Heart left ventricle (tissue), 16 donors: ENCODE data around the gene MPP7. TPM values are rescaled to one million over a fixed set of nuclear protein-coding genes. Genes with fewer than 3 reads are reported as not detected.

Source experiments
- ATAC-seq, 4 donors: fragments of 200-7000 bp; cut with Tn5 transposase; one replicate each; pipeline ENCODE4 v1.9.1; 2020 to 2022; ENCODE audit warnings: moderate library complexity in 4 of 4, mild to moderate bottlenecking in 3 of 4, moderate number of reproducible peaks in 1 of 4
- DNase-seq, 5 donors: peaks; one replicate each; pipeline ENCODE4 v3.0.0-alpha.2; 2020
- H3K27ac ChIP-seq, 12 donors: fragments of 200-600 bp; sonication (generic) in 4 of 12; one replicate each; pipeline versions ENCODE4 v1.5.0 to v1.8.0; 2016 to 2022; ENCODE audit warnings: mild to moderate bottlenecking in 2 of 12
- H3K27me3 ChIP-seq, 9 donors: fragments of 200-600 bp; sonication (generic) in 2 of 9; one replicate each; pipeline versions ENCODE4 v1.5.1 to v1.8.0; 2016 to 2022; ENCODE audit warnings: mild to moderate bottlenecking in 3 of 9
- H3K36me3 ChIP-seq, 9 donors: fragments of 200-600 bp; sonication (generic) in 2 of 9; one replicate each; pipeline versions ENCODE4 v1.5.0 to v1.8.0; 2018 to 2022; ENCODE audit warnings: mild to moderate bottlenecking in 2 of 9
- H3K4me1 ChIP-seq, 12 donors: fragments of 200-600 bp; sonication (generic) in 4 of 12; one replicate each; pipeline versions ENCODE4 v1.5.0 to v1.8.0; 2016 to 2022; ENCODE audit warnings: mild to moderate bottlenecking in 3 of 12
- H3K4me3 ChIP-seq, 12 donors: fragments of 200-600 bp; sonication (generic) in 4 of 12; one replicate each; pipeline versions ENCODE4 v1.5.0 to v1.8.0; 2017 to 2022; ENCODE audit warnings: mild to moderate bottlenecking in 9 of 12, moderate library complexity in 4 of 12
- H3K9me3 ChIP-seq, 12 donors: fragments of 200-600 bp; sonication (generic) in 4 of 12; one replicate each; pipeline versions ENCODE4 v1.5.0 to v1.8.0; 2016 to 2022; ENCODE audit warnings: mild to moderate bottlenecking in 1 of 12
- CTCF ChIP-seq, 12 donors: fragments of 200-600 bp; sonication (generic) in 4 of 12; IDR thresholded peaks; one replicate each; pipeline versions ENCODE4 v1.5.0 to v1.8.0; 2018 to 2022; ENCODE audit warnings: antibody characterized with exemption in 12 of 12, mild to moderate bottlenecking in 5 of 12
- POLR2A ChIP-seq, 2 donors: fragments of 450-650 bp; IDR thresholded peaks; one replicate each; pipeline ENCODE4 v1.6.1; 2017; ENCODE audit warnings: antibody characterized with exemption in 2 of 2, mild to moderate bottlenecking in 2 of 2, moderate library complexity in 2 of 2
- WGBS, 4 donors: extraction: QIAGEN DNeasy Blood & Tissue Kit in 2 of 4; methylation state at CpG; one replicate each; pipeline versions ENCODE4 v1.1.5 to v1.1.7; 2013 to 2018; 5-methylcytosine and 5-hydroxymethylcytosine counted together
- intact Hi-C, 10 donors: fragments of 100-400 bp; cut with DNase I; formaldehyde crosslinking; loops; one replicate each; pipeline versions ENCODE4 v1.11.1 to v1.14.2; 2022
- microRNA-seq, 4 donors: library from miRNA; unstranded; fragments of <30 nt; microRNA quantifications; one replicate each; pipeline versions ENCODE4 to v1.2.0, GENCODE V29; 2017 to 2020
- polyA plus RNA-seq, 2 donors: library from polyadenylated mRNA; stranded (reverse); fragments of 200-250 nt; gene quantifications; one replicate each; pipeline ENCODE4 v1.2.3, GENCODE V29; 2013
- total RNA-seq, 9 donors: library from RNA; depleted of rRNA in 2 of 9; stranded (reverse); fragments of >200 nt in 2 of 9; fragmentation: NEBNext Ultra II Directional in 3 of 9; extraction: Animal tissue kit (Norgen Biotek cat#: 25700) in 3 of 9; gene quantifications; one replicate each; pipeline versions ENCODE4 v1.1.0 to v1.2.4, GENCODE V29; 2016 to 2023
- donor health status: ischemic (EF 13 %, LVEDD 7.1; RV severe dilation, severe dysfunction).
- donor health status: healthy with polysubstance abuse.
- donor health status: DM: no; HTN: yes; CAD: no.
- donor health status: DM: no; HTN: no; CAD: no.
- donor health status: ischemic (EF 25% LVEDD 6.9; RV normal size, moderate dysfunction).
- donor health status: ischemic (EF 25% LVEDD 5.7; RV mildly dilated, moderate dysfunction).
- donor health status: healthy.
- donor health status: DM: yes; HTN: yes; CAD: no.
- donor health status: ischemic (EF 35%, LVEDD 5.7; RV mildly dilated, moderate dysfunction).
- donor health status: nonischemic (EF 11% LVEDD 7.7; RV severe dilation, severe dysfunction).
- donor health status: DM: yes; HTN: yes; CAD: no.
- donor health status: PGD.
- donor health status: ischemic (EF 29% LVEDD 5.4; RV normal size, mild dysfunction).
- donor health status: nonischemic (EF 23%, LVEDD 6.1; RV moderate dilation, normal function).

MPP7 gene
- total and polyA plus RNA-seq, 11 donors, result 3.1 to 18.6 (median 13.0) TPM

GRCh38 chr10:28254290-28254985, 48.4 kb downstream of the MPP7 start:
- Histone ChIP-seq H3K4me1 (peaks cover 0 to 16% (median 1%) of the 10 kb centered on the region in 12 donors), H3K9me3 (no peaks in the 10 kb centered on the region), H3K36me3 (no peaks in the 10 kb centered on the region), H3K27me3 (peaks cover 0 to 4% (median 0%) of the 10 kb centered on the region in 9 donors), H3K27ac (peak overlapping the region in 1 of 12 donors; percentile 20), H3K4me3 (no peak overlapping the region)
- peak in 2 of 4 donors; percentile 45 to 59 for ATAC-seq
- intact Hi-C loops, result loop anchor here in 3 of 10 donors (5.0 kb wide), 2 partner anchors 48 to 128 kb away; partner anchors contain the start of gene MPP7 (in 2 of the 3)
- DNase-seq, result no peak
- WGBS, 4 donors, result 28 to 42% (median 34%) methylated on average over 6 of the region's 6 CpGs
- TF ChIP-seq POLR2A (IDR thresholded peaks at IDR 0.05) (no peak), CTCF (IDR thresholded peaks at IDR 0.05) (no peak)

- TF ChIP-seq POLR2A (IDR thresholded peaks at IDR 0.05), result no peak
- no peak for TF ChIP-seq CTCF (IDR thresholded peaks at IDR 0.05)
- Histone ChIP-seq H3K36me3 (no peaks in the 10 kb centered on the region), H3K4me1 (peaks cover 0 to 19% (median 1%) of the 10 kb centered on the region in 12 donors), H3K9me3 (no peaks in the 10 kb centered on the region), H3K4me3 (no peak overlapping the region), H3K27ac (no peak overlapping the region), H3K27me3 (peaks cover 0 to 4% (median 0%) of the 10 kb centered on the region in 9 donors)
- no peak for DNase-seq
- ATAC-seq, result no peak
- intact Hi-C loops, result loop anchor here in 3 of 10 donors (5.0 kb wide), 2 partner anchors 49 to 129 kb away; partner anchors contain the start of gene MPP7 (in 2 of the 3)
- 79 to 89% (median 86%) methylated on average over 11 of the region's 11 CpGs for WGBS, 4 donors
Observed at GRCh38 chr10:28253169-28253785, 49.6 kb downstream of the MPP7 start.

Small RNA genes within 50 kb of the gene (microRNA-seq; reads per million reads assigned to microRNA genes)
- gene MIR8086, result 0 reads per million in 4 donors

Other genes with a start within 250 kb of the MPP7 start
- gene WAC, start 230.1 kb upstream of the MPP7 start, total RNA-seq, result 100 to 1,000 TPM in 7 of 9 donors, 10 to 100 TPM in 2; 83.6 to 124 (median 104) TPM
- gene WAC, start 230.1 kb upstream of the MPP7 start, polyA plus RNA-seq, result 10 to 100 TPM; 16.8 to 66.4 TPM